OCI-LY1 (cell line): ENCODE measurements around the gene TIAM1.

ENCODE experiments used
- H2AFZ ChIP-seq: fragments of 200-600 bp; sonication (generic), shearing (Covaris generic); 2 replicates; pipeline ENCODE4 v1.6.0; 2014; ENCODE audit warnings: antibody characterized with exemption, mild to moderate bottlenecking, low read length
- H3F3A ChIP-seq: fragments of 200-600 bp; sonication (generic), shearing (Covaris generic); 2 replicates; pipeline ENCODE4 v1.6.0; 2014; ENCODE audit warnings: mild to moderate bottlenecking, antibody characterized with exemption, low read length, moderate library complexity; ENCODE audit not compliant: insufficient read depth
- H3K27ac ChIP-seq: fragments of 200-600 bp; sonication (generic); 2 replicates; pipeline ENCODE4 v1.5.1; 2014; ENCODE audit warnings: low read length, mixed run types, mild to moderate bottlenecking, low read depth; ENCODE audit not compliant: poor library complexity, severe bottlenecking
- H3K27me3 ChIP-seq: fragments of 200-600 bp; sonication (generic); 2 replicates; pipeline ENCODE4 v1.6.0; 2014; ENCODE audit warnings: antibody characterized with exemption, mild to moderate bottlenecking, low read length, moderate library complexity; ENCODE audit not compliant: insufficient read depth
- H3K36me3 ChIP-seq: fragments of 200-600 bp; sonication (generic); 2 replicates; pipeline ENCODE4 v1.6.1; 2014; ENCODE audit warnings: mild to moderate bottlenecking, antibody characterized with exemption, low read length, moderate library complexity, mixed read lengths; ENCODE audit not compliant: insufficient read depth
- H3K4me1 ChIP-seq: fragments of 200-600 bp; sonication (generic); 2 replicates; pipeline ENCODE4 v1.5.1; 2014; ENCODE audit warnings: mild to moderate bottlenecking, low read length, moderate library complexity; ENCODE audit not compliant: insufficient read depth, severe bottlenecking
- H3K4me2 ChIP-seq: fragments of 200-600 bp; sonication (generic), shearing (Covaris generic); 2 replicates; pipeline ENCODE4 v1.6.1; 2014; ENCODE audit warnings: low read length
- H3K4me3 ChIP-seq: fragments of 200-600 bp; sonication (generic); 2 replicates; pipeline ENCODE4 v1.5.1; 2014; ENCODE audit warnings: low read length, low read depth, mild to moderate bottlenecking, mixed read lengths; ENCODE audit not compliant: poor library complexity, severe bottlenecking
- H3K79me2 ChIP-seq: fragments of 200-600 bp; shearing (Covaris generic); 2 replicates; pipeline ENCODE4 v1.6.1; 2016; ENCODE audit warnings: mixed run types, low read length, mixed read lengths; ENCODE audit not compliant: insufficient read depth
- H3K9ac ChIP-seq: fragments of 200-600 bp; sonication (generic), shearing (Covaris generic); 2 replicates; pipeline ENCODE4 v1.6.1; 2014; ENCODE audit warnings: mild to moderate bottlenecking, low read length, mixed read lengths
- H3K9me2 ChIP-seq: fragments of 200-600 bp; sonication (generic), shearing (Covaris generic); 2 replicates; pipeline ENCODE4 v1.6.1; 2014; ENCODE audit warnings: low read depth, mild to moderate bottlenecking, low read length, mixed read lengths
- H3K9me3 ChIP-seq: fragments of 200-600 bp; shearing (Covaris generic); 2 replicates; pipeline ENCODE4 v1.6.1; 2014; ENCODE audit warnings: low read length, mixed read lengths
- H4K20me1 ChIP-seq: fragments of 200-600 bp; sonication (generic), shearing (Covaris generic); 2 replicates; pipeline ENCODE4 v1.6.0; 2016; ENCODE audit warnings: mild to moderate bottlenecking, low read length; ENCODE audit not compliant: insufficient read depth
- EZH2 ChIP-seq: fragments of 200-600 bp; sonication (generic), shearing (Covaris generic); IDR thresholded peaks from 2 replicates; pipeline ENCODE4 v1.8.0; 2017; ENCODE audit warnings: borderline replicate concordance, mixed run types, mild to moderate bottlenecking, antibody characterized with exemption, low read length, moderate library complexity, mixed read lengths
- TF ChIP-seq, protein P1 (sequence below): fragments of 200-600 bp; sonication (generic), shearing (Covaris generic); IDR thresholded peaks from 2 replicates; pipeline ENCODE4 v1.5.1; 2017; ENCODE audit warnings: mild to moderate bottlenecking, antibody characterized with exemption, low read length, moderate library complexity, mixed read lengths

Gene TIAM1

DNA sequence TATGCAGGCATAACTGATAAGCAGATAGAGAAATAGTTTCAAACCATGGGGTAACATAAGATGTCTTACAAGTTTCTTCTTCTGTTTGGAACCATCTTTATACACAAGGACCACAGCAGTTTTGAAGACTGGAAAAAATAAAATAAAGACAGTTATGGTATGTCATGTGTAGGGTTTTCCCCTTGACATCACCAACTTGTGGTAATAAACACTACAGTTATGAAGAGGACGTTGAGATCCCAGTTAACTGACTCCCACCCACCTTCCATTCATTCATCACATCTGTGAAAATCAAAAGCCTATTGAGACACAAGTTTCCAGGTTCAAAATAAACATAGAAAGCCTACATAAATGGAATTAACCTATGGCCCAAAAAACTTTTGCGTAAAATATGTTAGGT is 213.2 kb downstream of the TIAM1 start:
- peak overlapping the region; percentile 99 for H3K27ac ChIP-seq
- no peaks in the 10 kb centered on the region for H3K27me3 ChIP-seq
- H3K4me1 ChIP-seq, result peaks cover 81% of the 10 kb centered on the region
- no peak overlapping the region for H3K9ac ChIP-seq
- no peaks in the 10 kb centered on the region for H3F3A ChIP-seq
- 0 out of 2 replicates have a peak overlapping the region, but pooled peaks have one; percentile 6 for H3K4me2 ChIP-seq
- H4K20me1 ChIP-seq, result no peaks in the 10 kb centered on the region
- no peaks in the 10 kb centered on the region for H3K79me2 ChIP-seq
- no peak for TF ChIP-seq EZH2
- TF ChIP-seq, protein P1, sequence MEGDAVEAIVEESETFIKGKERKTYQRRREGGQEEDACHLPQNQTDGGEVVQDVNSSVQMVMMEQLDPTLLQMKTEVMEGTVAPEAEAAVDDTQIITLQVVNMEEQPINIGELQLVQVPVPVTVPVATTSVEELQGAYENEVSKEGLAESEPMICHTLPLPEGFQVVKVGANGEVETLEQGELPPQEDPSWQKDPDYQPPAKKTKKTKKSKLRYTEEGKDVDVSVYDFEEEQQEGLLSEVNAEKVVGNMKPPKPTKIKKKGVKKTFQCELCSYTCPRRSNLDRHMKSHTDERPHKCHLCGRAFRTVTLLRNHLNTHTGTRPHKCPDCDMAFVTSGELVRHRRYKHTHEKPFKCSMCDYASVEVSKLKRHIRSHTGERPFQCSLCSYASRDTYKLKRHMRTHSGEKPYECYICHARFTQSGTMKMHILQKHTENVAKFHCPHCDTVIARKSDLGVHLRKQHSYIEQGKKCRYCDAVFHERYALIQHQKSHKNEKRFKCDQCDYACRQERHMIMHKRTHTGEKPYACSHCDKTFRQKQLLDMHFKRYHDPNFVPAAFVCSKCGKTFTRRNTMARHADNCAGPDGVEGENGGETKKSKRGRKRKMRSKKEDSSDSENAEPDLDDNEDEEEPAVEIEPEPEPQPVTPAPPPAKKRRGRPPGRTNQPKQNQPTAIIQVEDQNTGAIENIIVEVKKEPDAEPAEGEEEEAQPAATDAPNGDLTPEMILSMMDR, result no peak
- no peak overlapping the region for H3K4me3 ChIP-seq
- H2AFZ ChIP-seq, result no peak overlapping the region
- no peaks in the 10 kb centered on the region for H3K9me3 ChIP-seq
- H3K36me3 ChIP-seq, result no peaks in the 10 kb centered on the region
- H3K9me2 ChIP-seq, result no peaks in the 10 kb centered on the region

DNA sequence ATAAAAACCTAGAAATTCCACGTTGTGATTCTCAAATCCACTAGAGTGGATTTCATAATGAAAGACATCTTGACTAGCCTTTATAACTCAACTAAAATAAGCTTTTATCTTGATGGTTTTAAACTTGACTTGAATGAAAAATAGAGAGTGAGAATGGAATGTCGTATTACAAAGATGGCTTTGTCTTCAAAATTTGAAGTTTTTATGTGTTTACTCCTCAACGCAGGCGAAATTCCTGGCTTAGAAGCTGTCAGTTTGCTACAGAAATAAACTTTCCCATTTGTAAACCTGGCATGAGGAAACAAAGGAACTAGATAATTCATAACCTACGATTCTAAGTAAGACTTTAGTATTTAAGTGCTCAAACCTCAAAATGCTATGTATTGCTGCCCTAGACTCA is 215.8 kb downstream of the TIAM1 start:
- peaks cover 77% of the 10 kb centered on the region for H3K4me1 ChIP-seq
- TF ChIP-seq, protein P1, result no peak
- TF ChIP-seq EZH2, result no peak
- H4K20me1 ChIP-seq, result no peaks in the 10 kb centered on the region
- no peaks in the 10 kb centered on the region for H3K79me2 ChIP-seq
- H3K4me3 ChIP-seq, result peak overlapping the region; percentile 37
- peak overlapping the region; percentile 99 for H3K27ac ChIP-seq
- no peak overlapping the region for H2AFZ ChIP-seq
- H3K4me2 ChIP-seq, result peak overlapping the region; percentile 24; the same call in 1 of the 2 replicates
- H3F3A ChIP-seq, result no peaks in the 10 kb centered on the region
- H3K9me3 ChIP-seq, result no peaks in the 10 kb centered on the region
- no peaks in the 10 kb centered on the region for H3K36me3 ChIP-seq
- H3K27me3 ChIP-seq, result no peaks in the 10 kb centered on the region
- H3K9ac ChIP-seq, result peak overlapping the region; percentile 25; the same call in 1 of the 2 replicates
- no peaks in the 10 kb centered on the region for H3K9me2 ChIP-seq

DNA sequence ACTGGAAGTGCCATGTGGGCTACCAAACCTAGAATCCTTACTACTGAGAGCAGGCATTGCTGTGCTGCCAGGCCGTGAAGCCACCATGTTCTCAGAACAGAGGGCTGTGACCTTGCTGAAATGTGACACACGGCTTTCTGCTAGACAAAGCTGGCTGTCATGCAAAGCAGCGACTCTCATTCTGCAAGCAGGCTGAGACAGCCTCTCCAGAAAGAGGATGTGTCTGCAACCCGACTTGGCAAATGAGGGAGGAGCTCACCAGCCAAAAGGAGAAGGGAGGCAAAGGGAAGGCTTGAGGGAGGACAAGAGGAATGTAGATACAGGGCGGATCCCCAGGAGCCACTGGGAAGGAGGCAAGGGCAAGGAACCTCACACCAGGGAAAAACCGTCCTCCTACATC is 220.1 kb downstream of the TIAM1 start:
- H2AFZ ChIP-seq, result no peak overlapping the region
- H3K9ac ChIP-seq, result peak overlapping the region; percentile 26; the same call in 1 of the 2 replicates

More for the DNA sequence above, 220.1 kb downstream of the TIAM1 start:
- H3K9me3 ChIP-seq, result no peaks in the 10 kb centered on the region
- no peaks in the 10 kb centered on the region for H3F3A ChIP-seq
- H3K4me1 ChIP-seq, result peaks cover 37% of the 10 kb centered on the region
- no peaks in the 10 kb centered on the region for H3K27me3 ChIP-seq
- peak overlapping the region; percentile 70 for H3K27ac ChIP-seq
- no peaks in the 10 kb centered on the region for H3K36me3 ChIP-seq
- H4K20me1 ChIP-seq, result no peaks in the 10 kb centered on the region
- H3K4me3 ChIP-seq, result no peak overlapping the region
- H3K4me2 ChIP-seq, result peak overlapping the region; percentile 20; the same call in 1 of the 2 replicates
- no peaks in the 10 kb centered on the region for H3K79me2 ChIP-seq
- H3K9me2 ChIP-seq, result no peaks in the 10 kb centered on the region
- no peak for TF ChIP-seq EZH2
- TF ChIP-seq, protein P1, result no peak
